Gastroesophageal sphincter (tissue), 3 donors: Measurements from ENCODE around the gene RBM14.

Experiments
- EP300 ChIP-seq: sonication (generic); formaldehyde crosslinking; IDR thresholded peaks from one replicate; pipeline ENCODE4 v1.6.1; 2017; ENCODE audit warnings: antibody characterized with exemption, mild to moderate bottlenecking
- POLR2A ChIP-seq, 2 donors: fragments of 450-650 bp; IDR thresholded peaks; one replicate each; pipeline ENCODE4 v1.6.1; 2017; ENCODE audit warnings: antibody characterized with exemption in 2 of 2, mild to moderate bottlenecking in 2 of 2, moderate library complexity in 1 of 2
- POLR2AphosphoS5 ChIP-seq: sonication (generic); formaldehyde crosslinking; IDR thresholded peaks from one replicate; pipeline ENCODE4 v1.6.1; 2017; ENCODE audit warnings: antibody characterized with exemption
- TF ChIP-seq, protein P1 (sequence below), 4 experiments: fragments of 200-600 bp in 2 of 4; fragments of 450-650 bp in 2 of 4; sonication (generic) in 1 of 4; IDR thresholded peaks; one replicate each; pipeline ENCODE4 v1.5.1; 2017 to 2019; ENCODE audit warnings: antibody characterized with exemption in 4 of 4, mild to moderate bottlenecking in 2 of 4, moderate library complexity in 2 of 4

DNA sequence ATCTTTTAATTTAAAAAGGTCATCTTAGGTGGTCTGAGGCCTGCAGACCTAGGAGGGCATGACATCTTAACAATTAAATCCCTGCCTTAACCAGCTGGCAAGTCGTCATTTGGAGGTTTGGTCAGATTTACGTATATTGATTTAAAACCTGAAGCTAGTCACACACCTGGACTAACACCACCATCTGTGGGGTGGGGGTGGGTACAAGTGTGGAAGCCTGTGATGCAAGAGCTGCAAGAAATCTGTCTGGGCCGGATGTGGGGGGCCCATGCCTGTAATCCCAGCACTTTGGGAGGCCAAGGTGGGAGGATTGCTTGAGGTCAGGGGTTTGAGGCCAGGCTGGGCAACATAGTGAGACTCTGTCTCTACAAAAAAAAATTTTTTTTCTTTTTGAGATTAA is 35.2 kb upstream of the RBM14 start:
- TF ChIP-seq POLR2A (IDR thresholded peaks at IDR 0.05) (no peak), POLR2AphosphoS5 (no peak), EP300 (no peak)
- TF ChIP-seq, protein P1, sequence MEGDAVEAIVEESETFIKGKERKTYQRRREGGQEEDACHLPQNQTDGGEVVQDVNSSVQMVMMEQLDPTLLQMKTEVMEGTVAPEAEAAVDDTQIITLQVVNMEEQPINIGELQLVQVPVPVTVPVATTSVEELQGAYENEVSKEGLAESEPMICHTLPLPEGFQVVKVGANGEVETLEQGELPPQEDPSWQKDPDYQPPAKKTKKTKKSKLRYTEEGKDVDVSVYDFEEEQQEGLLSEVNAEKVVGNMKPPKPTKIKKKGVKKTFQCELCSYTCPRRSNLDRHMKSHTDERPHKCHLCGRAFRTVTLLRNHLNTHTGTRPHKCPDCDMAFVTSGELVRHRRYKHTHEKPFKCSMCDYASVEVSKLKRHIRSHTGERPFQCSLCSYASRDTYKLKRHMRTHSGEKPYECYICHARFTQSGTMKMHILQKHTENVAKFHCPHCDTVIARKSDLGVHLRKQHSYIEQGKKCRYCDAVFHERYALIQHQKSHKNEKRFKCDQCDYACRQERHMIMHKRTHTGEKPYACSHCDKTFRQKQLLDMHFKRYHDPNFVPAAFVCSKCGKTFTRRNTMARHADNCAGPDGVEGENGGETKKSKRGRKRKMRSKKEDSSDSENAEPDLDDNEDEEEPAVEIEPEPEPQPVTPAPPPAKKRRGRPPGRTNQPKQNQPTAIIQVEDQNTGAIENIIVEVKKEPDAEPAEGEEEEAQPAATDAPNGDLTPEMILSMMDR (IDR thresholded peaks at IDR 0.05): no peak
